WTC11 (cell line): ENCODE results near the gene RNASEH1. TPM values are rescaled to one million over a fixed set of nuclear protein-coding genes. Genes with fewer than 3 reads are reported as not detected.

Experiments used
- ATAC-seq: fragments of 200-7000 bp; cut with Tn5 transposase; 2 replicates; pipeline ENCODE4 v1.10.0; 2021; ENCODE audit warnings: mild to moderate bottlenecking, moderate library complexity
- CTCF ChIA-PET: fragments of 300-600 bp; sonication (Branson Sonifier 250); formaldehyde crosslinking; loops from one replicate; lab custom pipeline; 2021; ENCODE audit warnings: antibody characterized with exemption; lab: Charles Lee
- POLR2A ChIA-PET: fragments of 350-600 bp; sonication (Branson Sonifier 250); formaldehyde crosslinking; loops from one replicate; lab custom pipeline; 2021; ENCODE audit warnings: antibody characterized with exemption; lab: Charles Lee
- DNase-seq: peaks from one replicate; pipeline ENCODE4 v3.0.0; 2021; ENCODE audit warnings: low spot score
- H3K27ac Mint-ChIP-seq: 2 replicates; pipeline ENCODE4 v1.8.0; 2021; ENCODE audit warnings: mixed read lengths
- H3K27me3 Mint-ChIP-seq: 2 replicates; pipeline ENCODE4 v1.8.0; 2021; ENCODE audit warnings: low read depth, mild to moderate bottlenecking, moderate library complexity, mixed read lengths
- H3K36me3 Mint-ChIP-seq: 2 replicates; pipeline ENCODE4 v1.8.0; 2021; ENCODE audit warnings: mixed read lengths
- H3K4me1 Mint-ChIP-seq: 2 replicates; pipeline ENCODE4 v1.8.0; 2022; ENCODE audit warnings: mixed read lengths
- H3K4me3 Mint-ChIP-seq: 2 replicates; pipeline ENCODE4 v1.8.0; 2021; ENCODE audit warnings: mild to moderate bottlenecking, moderate library complexity, mixed read lengths
- H3K9me3 Mint-ChIP-seq: 2 replicates; pipeline ENCODE4 v1.8.0; 2021; ENCODE audit warnings: mixed read lengths
- ESRRA ChIP-seq: sonication (generic); formaldehyde crosslinking; IDR thresholded peaks from 2 replicates; pipeline ENCODE4 v1.8.1; 2022; ENCODE audit warnings: mild to moderate bottlenecking, missing genetic modification reagents, borderline replicate concordance
- GRHL2 ChIP-seq: fragments of 250-450 bp; sonication (Bioruptor Pico); IDR thresholded peaks from 2 replicates; pipeline ENCODE4 v1.8.0; 2022; ENCODE audit warnings: mild to moderate bottlenecking, moderate library complexity; ENCODE audit not compliant: insufficient replicate concordance, severe bottlenecking
- GTF2I ChIP-seq: fragments of 250-450 bp; sonication (Bioruptor Pico); conservative IDR thresholded peaks from 2 replicates; pipeline ENCODE4 v1.4.0; 2021; ENCODE audit warnings: mild to moderate bottlenecking
- HMGA2 ChIP-seq: fragments of 250-450 bp; sonication (Bioruptor Pico); IDR thresholded peaks from 2 replicates; pipeline ENCODE4 v1.4.0; 2021; ENCODE audit warnings: mild to moderate bottlenecking, moderate library complexity
- JUN ChIP-seq: sonication (generic); formaldehyde crosslinking; IDR thresholded peaks from 2 replicates; pipeline ENCODE4 v1.8.0; 2023; ENCODE audit warnings: mild to moderate bottlenecking, missing genetic modification reagents
- MYBL2 ChIP-seq: sonication (generic); formaldehyde crosslinking; IDR thresholded peaks from 2 replicates; pipeline ENCODE4 v1.8.1; 2023; ENCODE audit warnings: mild to moderate bottlenecking, moderate library complexity, missing genetic modification reagents
- OVOL2 ChIP-seq: fragments of 250-450 bp; sonication (Bioruptor Pico); IDR thresholded peaks from 2 replicates; pipeline ENCODE4 v1.9.0; 2021; ENCODE audit warnings: mild to moderate bottlenecking, borderline replicate concordance
- RELA ChIP-seq: sonication (generic); formaldehyde crosslinking; IDR thresholded peaks from 2 replicates; pipeline ENCODE4 v1.8.1; 2022; ENCODE audit warnings: missing genetic modification reagents, mild to moderate bottlenecking, borderline replicate concordance
- SMAD3 ChIP-seq: sonication (generic); formaldehyde crosslinking; IDR thresholded peaks from 2 replicates; pipeline ENCODE4 v1.8.0; 2022; ENCODE audit warnings: missing genetic modification reagents, mild to moderate bottlenecking, borderline replicate concordance
- ZBTB21 ChIP-seq: sonication (generic); formaldehyde crosslinking; IDR thresholded peaks from 2 replicates; pipeline ENCODE4 v1.8.1; 2023; ENCODE audit warnings: mild to moderate bottlenecking, missing genetic modification reagents, borderline replicate concordance
- ZNF121 ChIP-seq: sonication (generic); formaldehyde crosslinking; IDR thresholded peaks from 2 replicates; pipeline ENCODE4 v1.8.0; 2023; ENCODE audit warnings: missing genetic modification reagents
- ZNF416 ChIP-seq: fragments of 250-450 bp; sonication (Bioruptor Pico); IDR thresholded peaks from 2 replicates; pipeline ENCODE4 v1.9.0; 2021; ENCODE audit warnings: mild to moderate bottlenecking, inconsistent platforms
- ZNF423 ChIP-seq: fragments of 250-450 bp; sonication (Bioruptor Pico); IDR thresholded peaks from 2 replicates; pipeline ENCODE4 v2.1.2; 2022; ENCODE audit warnings: mild to moderate bottlenecking, moderate library complexity
- total RNA-seq: library from RNA; stranded (reverse); gene quantifications from 3 replicates; pipeline ENCODE4 v1.2.3, GENCODE V29; 2021
- TF ChIP-seq, protein P1 (sequence below): sonication (generic); formaldehyde crosslinking; IDR thresholded peaks from 2 replicates; pipeline ENCODE4 v1.8.0; 2023; ENCODE audit warnings: missing genetic modification reagents
- TF ChIP-seq, protein P2 (sequence below): sonication (generic); formaldehyde crosslinking; IDR thresholded peaks from 2 replicates; pipeline ENCODE4 v1.8.1; 2022; ENCODE audit warnings: missing genetic modification reagents, borderline replicate concordance
- TF ChIP-seq, protein P3 (sequence below): sonication (generic); formaldehyde crosslinking; IDR thresholded peaks from 2 replicates; pipeline ENCODE4 v1.8.0; 2022; ENCODE audit warnings: missing genetic modification reagents
- TF ChIP-seq, protein P4 (sequence below): fragments of 250-450 bp; sonication (Bioruptor Pico); conservative IDR thresholded peaks from 2 replicates; pipeline ENCODE4 v1.9.0; 2021; ENCODE audit warnings: mild to moderate bottlenecking
- TF ChIP-seq, protein P5 (sequence below): sonication (generic); formaldehyde crosslinking; IDR thresholded peaks from 2 replicates; pipeline ENCODE4 v1.8.1; 2023; ENCODE audit warnings: mild to moderate bottlenecking, missing genetic modification reagents, borderline replicate concordance

The RNASEH1 gene
- total RNA-seq, 1 experiment from 2014 or later: 44.4 TPM

DNA sequence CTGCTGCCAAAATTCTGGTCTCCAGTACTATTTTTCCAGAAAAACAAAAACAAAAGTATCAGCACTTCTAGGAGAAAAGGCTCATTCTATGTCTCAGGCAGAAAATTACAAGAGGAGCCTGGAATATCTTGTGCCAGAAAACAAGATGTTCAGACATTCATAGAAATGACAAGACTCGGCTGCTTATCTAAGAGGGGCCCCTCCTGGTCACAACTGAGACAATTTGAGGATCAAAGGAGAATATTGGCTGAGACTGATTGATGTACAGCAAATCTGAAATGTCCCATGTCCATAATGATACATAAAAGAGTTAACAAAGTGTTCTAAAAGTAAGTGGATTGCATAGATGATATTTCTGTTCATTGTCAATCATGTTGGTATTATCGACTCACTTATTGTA lies 14.5 kb upstream of the RNASEH1 start:
- H3K4me3 Mint-ChIP-seq: no peak overlapping the region
- ATAC-seq: no peak
- ChIA-PET POLR2A (no interaction called here), CTCF (no interaction called here)
- no peaks in the 10 kb centered on the region for H3K9me3 Mint-ChIP-seq
- H3K27ac Mint-ChIP-seq: no peak overlapping the region
- TF ChIP-seq HMGA2 (CRISPR knock-in tag) (no peak), OVOL2 (CRISPR knock-in tag) (no peak), GRHL2 (CRISPR knock-in tag) (no peak), SMAD3 (CRISPR knock-in tag) (no peak), ZNF416 (CRISPR knock-in tag) (no peak), ESRRA (CRISPR knock-in tag) (no peak), JUN (no peak), ZNF121 (no peak), MYBL2 (CRISPR knock-in tag) (no peak), RELA (CRISPR knock-in tag) (no peak), ZBTB21 (no peak), ZNF423 (CRISPR knock-in tag) (no peak), GTF2I (CRISPR knock-in tag) (no peak)
- TF ChIP-seq, protein P1, sequence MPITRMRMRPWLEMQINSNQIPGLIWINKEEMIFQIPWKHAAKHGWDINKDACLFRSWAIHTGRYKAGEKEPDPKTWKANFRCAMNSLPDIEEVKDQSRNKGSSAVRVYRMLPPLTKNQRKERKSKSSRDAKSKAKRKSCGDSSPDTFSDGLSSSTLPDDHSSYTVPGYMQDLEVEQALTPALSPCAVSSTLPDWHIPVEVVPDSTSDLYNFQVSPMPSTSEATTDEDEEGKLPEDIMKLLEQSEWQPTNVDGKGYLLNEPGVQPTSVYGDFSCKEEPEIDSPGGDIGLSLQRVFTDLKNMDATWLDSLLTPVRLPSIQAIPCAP (CRISPR knock-in tag): no peak
- TF ChIP-seq, protein P2, sequence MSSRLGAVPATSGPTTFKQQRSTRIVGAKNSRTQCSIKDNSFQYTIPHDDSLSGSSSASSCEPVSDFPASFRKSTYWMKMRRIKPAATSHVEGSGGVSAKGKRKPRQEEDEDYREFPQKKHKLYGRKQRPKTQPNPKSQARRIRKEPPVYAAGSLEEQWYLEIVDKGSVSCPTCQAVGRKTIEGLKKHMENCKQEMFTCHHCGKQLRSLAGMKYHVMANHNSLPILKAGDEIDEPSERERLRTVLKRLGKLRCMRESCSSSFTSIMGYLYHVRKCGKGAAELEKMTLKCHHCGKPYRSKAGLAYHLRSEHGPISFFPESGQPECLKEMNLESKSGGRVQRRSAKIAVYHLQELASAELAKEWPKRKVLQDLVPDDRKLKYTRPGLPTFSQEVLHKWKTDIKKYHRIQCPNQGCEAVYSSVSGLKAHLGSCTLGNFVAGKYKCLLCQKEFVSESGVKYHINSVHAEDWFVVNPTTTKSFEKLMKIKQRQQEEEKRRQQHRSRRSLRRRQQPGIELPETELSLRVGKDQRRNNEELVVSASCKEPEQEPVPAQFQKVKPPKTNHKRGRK (CRISPR knock-in tag): no peak
- TF ChIP-seq, protein P3, sequence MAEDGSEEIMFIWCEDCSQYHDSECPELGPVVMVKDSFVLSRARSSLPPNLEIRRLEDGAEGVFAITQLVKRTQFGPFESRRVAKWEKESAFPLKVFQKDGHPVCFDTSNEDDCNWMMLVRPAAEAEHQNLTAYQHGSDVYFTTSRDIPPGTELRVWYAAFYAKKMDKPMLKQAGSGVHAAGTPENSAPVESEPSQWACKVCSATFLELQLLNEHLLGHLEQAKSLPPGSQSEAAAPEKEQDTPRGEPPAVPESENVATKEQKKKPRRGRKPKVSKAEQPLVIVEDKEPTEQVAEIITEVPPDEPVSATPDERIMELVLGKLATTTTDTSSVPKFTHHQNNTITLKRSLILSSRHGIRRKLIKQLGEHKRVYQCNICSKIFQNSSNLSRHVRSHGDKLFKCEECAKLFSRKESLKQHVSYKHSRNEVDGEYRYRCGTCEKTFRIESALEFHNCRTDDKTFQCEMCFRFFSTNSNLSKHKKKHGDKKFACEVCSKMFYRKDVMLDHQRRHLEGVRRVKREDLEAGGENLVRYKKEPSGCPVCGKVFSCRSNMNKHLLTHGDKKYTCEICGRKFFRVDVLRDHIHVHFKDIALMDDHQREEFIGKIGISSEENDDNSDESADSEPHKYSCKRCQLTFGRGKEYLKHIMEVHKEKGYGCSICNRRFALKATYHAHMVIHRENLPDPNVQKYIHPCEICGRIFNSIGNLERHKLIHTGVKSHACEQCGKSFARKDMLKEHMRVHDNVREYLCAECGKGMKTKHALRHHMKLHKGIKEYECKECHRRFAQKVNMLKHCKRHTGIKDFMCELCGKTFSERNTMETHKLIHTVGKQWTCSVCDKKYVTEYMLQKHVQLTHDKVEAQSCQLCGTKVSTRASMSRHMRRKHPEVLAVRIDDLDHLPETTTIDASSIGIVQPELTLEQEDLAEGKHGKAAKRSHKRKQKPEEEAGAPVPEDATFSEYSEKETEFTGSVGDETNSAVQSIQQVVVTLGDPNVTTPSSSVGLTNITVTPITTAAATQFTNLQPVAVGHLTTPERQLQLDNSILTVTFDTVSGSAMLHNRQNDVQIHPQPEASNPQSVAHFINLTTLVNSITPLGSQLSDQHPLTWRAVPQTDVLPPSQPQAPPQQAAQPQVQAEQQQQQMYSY (CRISPR knock-in tag): no peak
- TF ChIP-seq, protein P4, sequence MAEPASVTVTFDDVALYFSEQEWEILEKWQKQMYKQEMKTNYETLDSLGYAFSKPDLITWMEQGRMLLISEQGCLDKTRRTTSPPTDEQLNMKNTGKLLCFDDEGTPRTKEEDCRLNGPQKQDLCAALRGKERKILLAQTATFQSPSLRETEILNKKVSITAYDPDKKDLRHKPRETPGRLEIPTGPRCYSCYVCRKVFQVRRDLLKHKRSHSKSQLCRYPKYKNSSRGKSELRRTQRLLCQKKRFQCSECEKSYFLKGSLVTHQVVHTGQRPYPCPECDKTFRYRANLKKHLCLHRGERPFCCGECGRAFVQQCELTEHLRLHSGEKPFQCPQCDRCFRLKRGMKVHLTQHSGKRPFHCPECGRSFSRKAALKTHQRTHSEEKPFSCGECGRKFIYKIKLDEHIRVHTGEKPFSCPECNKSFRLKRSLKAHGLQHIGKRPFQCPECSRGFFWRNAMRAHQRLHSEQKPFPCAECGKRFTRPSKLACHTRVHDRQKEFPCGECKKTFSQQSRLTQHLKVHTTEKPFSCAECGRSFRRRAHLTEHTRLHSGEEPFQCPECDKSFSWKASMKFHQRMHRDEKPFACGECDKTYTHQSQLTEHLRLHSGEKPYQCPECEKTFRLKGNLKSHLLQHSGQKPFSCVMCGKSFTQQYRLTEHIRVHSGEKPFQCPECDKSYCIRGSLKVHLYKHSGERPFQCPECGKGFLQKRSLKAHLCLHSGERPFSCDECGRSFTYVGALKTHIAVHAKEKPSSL (CRISPR knock-in tag): no peak
- TF ChIP-seq, protein P5, sequence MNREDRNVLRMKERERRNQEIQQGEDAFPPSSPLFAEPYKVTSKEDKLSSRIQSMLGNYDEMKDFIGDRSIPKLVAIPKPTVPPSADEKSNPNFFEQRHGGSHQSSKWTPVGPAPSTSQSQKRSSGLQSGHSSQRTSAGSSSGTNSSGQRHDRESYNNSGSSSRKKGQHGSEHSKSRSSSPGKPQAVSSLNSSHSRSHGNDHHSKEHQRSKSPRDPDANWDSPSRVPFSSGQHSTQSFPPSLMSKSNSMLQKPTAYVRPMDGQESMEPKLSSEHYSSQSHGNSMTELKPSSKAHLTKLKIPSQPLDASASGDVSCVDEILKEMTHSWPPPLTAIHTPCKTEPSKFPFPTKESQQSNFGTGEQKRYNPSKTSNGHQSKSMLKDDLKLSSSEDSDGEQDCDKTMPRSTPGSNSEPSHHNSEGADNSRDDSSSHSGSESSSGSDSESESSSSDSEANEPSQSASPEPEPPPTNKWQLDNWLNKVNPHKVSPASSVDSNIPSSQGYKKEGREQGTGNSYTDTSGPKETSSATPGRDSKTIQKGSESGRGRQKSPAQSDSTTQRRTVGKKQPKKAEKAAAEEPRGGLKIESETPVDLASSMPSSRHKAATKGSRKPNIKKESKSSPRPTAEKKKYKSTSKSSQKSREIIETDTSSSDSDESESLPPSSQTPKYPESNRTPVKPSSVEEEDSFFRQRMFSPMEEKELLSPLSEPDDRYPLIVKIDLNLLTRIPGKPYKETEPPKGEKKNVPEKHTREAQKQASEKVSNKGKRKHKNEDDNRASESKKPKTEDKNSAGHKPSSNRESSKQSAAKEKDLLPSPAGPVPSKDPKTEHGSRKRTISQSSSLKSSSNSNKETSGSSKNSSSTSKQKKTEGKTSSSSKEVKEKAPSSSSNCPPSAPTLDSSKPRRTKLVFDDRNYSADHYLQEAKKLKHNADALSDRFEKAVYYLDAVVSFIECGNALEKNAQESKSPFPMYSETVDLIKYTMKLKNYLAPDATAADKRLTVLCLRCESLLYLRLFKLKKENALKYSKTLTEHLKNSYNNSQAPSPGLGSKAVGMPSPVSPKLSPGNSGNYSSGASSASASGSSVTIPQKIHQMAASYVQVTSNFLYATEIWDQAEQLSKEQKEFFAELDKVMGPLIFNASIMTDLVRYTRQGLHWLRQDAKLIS (CRISPR knock-in tag): no peak
- no peak for DNase-seq
- H3K36me3 Mint-ChIP-seq: peaks cover 21% of the 10 kb centered on the region
- H3K27me3 Mint-ChIP-seq: no peaks in the 10 kb centered on the region
- peaks cover 18% of the 10 kb centered on the region for H3K4me1 Mint-ChIP-seq
